ENCODE measurements around the gene MRPL32. TPM values are rescaled to one million over a fixed set of nuclear protein-coding genes. Genes with fewer than 3 reads are reported as not detected.

The MRPL32 gene
- total RNA-seq, 1 experiment from 2014 or later: 47.5 TPM

GRCh38 chr7:42893346-42894240 is 38.6 kb upstream of the MRPL32 start:
- TF ChIP-seq MAX (IDR thresholded peaks at IDR 0.05) (no peak), JUND (IDR thresholded peaks at IDR 0.05) (no peak), POLR2A (IDR thresholded peaks at IDR 0.05; ENCODE audit: borderline replicate concordance, extremely low read depth, insufficient read depth, insufficient read length) (no peak), EZH2 (IDR thresholded peaks at IDR 0.05) (no peak), ZBTB33 (IDR thresholded peaks at IDR 0.05; ENCODE audit: extremely low read depth, insufficient replicate concordance, low read length) (no peak), TCF7L2 (IDR thresholded peaks at IDR 0.05; ENCODE audit: borderline replicate concordance, extremely low read depth, insufficient read depth, insufficient read length) (no peak), POLR2AphosphoS5 (IDR thresholded peaks at IDR 0.05; ENCODE audit: low read depth, low read length) (no peak), FOSL1 (IDR thresholded peaks at IDR 0.05; ENCODE audit: low read depth) (no peak)
- H3K27me3 ChIP-seq (ENCODE audit: insufficient read depth, low read length): no peaks in the 10 kb centered on the region; the same call in 1 of the 2 replicates
- H3K4me2 ChIP-seq (ENCODE audit: low read length): no peak overlapping the region
- H3K79me2 ChIP-seq (ENCODE audit: insufficient read depth, low read length): no peaks in the 10 kb centered on the region
- no TSS peak for BruUV-seq (replicated peaks)
- H3K9me2 ChIP-seq (ENCODE audit: insufficient read depth): no peaks in the 10 kb centered on the region
- intact Hi-C loops (cut with micrococcal nuclease): no loop called here
- ChIA-PET CTCF (no interaction called here), POLR2A (no interaction called here), RAD21 (ENCODE audit: low non-redundant PET in 1 of 2, low total read pairs in 2 of 2, uncharacterized antibody in 2 of 2, unreplicated experiment in 2 of 2) (no interaction called here)
- DNase-seq (ENCODE audit: low read depth, low spot score) (no peak), ATAC-seq (no peak)
- no peaks in the 10 kb centered on the region for H3K9me3 ChIP-seq (ENCODE audit: control insufficient read depth in 1 of 2, insufficient read depth in 1 of 2, low read depth in 1 of 2, low read length in 2 of 2)
- H2AFZ ChIP-seq (ENCODE audit: low read depth, low read length, poor library complexity, severe bottlenecking): no peak overlapping the region
- H3K36me3 ChIP-seq (ENCODE audit: control insufficient read depth in 1 of 2, insufficient read depth in 2 of 2, low read length in 2 of 2): no peaks in the 10 kb centered on the region
- H3K4me1 ChIP-seq (ENCODE audit: control insufficient read depth in 1 of 2, insufficient read depth in 2 of 2, low read length in 2 of 2): no peaks in the 10 kb centered on the region; a peak in 1 of 4 replicates
- H3K27ac ChIP-seq (ENCODE audit: low read depth, low read length): no peak overlapping the region
- H3K4me3 ChIP-seq (replicated peaks in 1 of 2; ENCODE audit: low read depth in 1 of 2, low read length in 2 of 2): no peak overlapping the region
- H3K9ac ChIP-seq (ENCODE audit: low read length): no peak overlapping the region
- H4K20me1 ChIP-seq (ENCODE audit: insufficient read depth): no peaks in the 10 kb centered on the region

Measured in HCT116 (cell line).